GM12874 (cell line): ENCODE data around the gene PKN1.

Experiments used
- CTCF ChIP-seq: IDR thresholded peaks from 2 replicates; pipeline ENCODE4 v1.5.1; 2011; ENCODE audit warnings: low read depth, mild to moderate bottlenecking, control low read depth, low read length, moderate library complexity; ENCODE audit not compliant: insufficient read depth

PKN1 gene

DNA sequence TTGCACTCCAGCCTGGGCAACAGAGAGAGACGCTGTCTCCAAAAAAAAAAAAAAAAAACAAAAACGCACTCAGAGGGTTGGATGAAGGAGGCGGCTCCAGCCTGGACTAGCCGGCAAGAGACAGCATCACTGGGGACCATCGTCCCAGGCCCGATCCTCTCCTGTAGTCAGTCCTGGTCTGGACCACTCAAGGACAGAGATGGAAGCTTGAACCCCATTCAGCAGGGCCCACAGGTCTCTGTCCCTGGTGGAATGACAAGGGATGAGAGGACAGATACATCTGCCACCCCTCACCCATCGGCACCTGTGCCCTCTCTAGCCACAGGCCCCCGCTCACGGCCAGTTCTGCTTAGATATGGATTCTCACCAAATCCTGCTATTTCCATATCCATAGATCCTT, 37.8 kb upstream of the PKN1 start:
- no peak for TF ChIP-seq CTCF

- no peak for TF ChIP-seq CTCF
Measured at GRCh38 chr19:14395710-14396336, 37.3 kb upstream of the PKN1 start.

- TF ChIP-seq CTCF, result no peak
Measured at GRCh38 chr19:14400951-14401431, 32.1 kb upstream of the PKN1 start.

- TF ChIP-seq CTCF, result no peak
Measured at GRCh38 chr19:14401468-14402195, 31.5 kb upstream of the PKN1 start.

DNA sequence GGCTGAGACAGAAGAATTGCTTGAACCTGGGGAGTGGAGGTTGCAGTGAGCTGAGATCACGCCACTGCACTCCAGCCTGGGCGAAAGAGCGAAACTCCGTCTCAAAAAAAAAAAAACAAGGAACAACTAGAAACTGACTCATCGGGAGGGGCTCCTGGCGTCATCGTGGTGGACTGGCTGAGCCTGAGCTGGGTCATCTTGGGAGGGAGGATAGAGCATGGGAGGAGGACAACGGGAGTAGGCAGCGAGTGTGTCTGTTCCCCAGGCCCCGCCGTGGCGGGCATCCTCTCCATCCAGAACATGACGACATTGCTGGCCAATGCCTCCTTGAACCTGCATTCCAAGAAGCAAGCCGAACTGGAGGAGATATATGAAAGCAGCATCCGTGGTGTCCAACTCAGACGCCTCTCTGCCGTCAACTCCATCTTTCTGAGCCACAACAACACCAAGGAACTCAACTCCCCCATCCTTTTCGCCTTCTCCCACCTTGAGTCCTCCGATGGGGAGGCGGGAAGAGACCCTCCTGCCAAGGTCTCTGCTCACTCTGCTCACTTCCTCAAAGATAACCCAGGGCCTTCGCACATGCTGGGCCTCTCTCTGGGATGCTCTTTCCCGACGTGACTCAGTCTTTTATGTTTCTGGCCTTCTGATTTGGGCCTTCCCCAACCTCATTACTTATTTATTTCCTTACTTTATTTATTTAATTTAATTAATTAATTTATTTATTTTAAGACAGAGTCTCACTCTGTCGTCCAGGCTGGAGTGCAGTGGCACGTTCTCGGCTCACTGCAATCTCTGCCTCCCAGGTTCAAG, 30.6 kb upstream of the PKN1 start:
- TF ChIP-seq CTCF, result no peak

- TF ChIP-seq CTCF, result no peak
Measured at GRCh38 chr19:14404312-14404711, 28.8 kb upstream of the PKN1 start.

DNA sequence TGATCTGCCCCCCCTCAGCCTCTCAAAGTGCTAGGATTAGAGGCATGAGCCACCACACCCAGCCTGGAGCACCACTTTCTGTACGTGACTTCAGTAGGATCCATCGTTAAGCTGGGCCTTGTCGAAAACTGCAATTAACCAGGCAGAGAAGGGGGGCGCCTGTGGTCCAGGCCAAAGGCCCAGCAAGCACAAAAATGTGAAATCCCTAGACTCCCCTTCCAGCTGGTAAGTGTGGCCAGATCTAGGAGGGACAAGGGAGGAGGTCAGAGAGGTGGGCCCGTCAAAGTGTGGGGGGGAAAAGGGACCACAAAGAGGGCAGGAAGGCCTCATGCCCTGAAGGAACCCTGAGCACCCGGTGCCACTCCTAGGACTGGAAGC, 27.7 kb upstream of the PKN1 start:
- no peak for TF ChIP-seq CTCF
